ENCODE results near the gene ESRP2.

The ESRP2 gene

GRCh38 chr16:68237243-68238028 lies 1.5 kb upstream of the ESRP2 start:
- peak; percentile 98 for DNase-seq (ENCODE audit: low read depth)

GRCh38 chr16:68236826-68237242 lies 907 bp upstream of the ESRP2 start:
- DNase-seq (ENCODE audit: low read depth): no peak

- DNase-seq (ENCODE audit: low read depth): no peak
Observed at GRCh38 chr16:68236137-68236825, 354 bp upstream of the ESRP2 start.

GRCh38 chr16:68235108-68235886 lies 630 bp downstream of the ESRP2 start:
- no peak for DNase-seq (ENCODE audit: low read depth)

- DNase-seq (ENCODE audit: low read depth): peak; percentile 42
Observed at GRCh38 chr16:68234188-68235107, 1.5 kb downstream of the ESRP2 start.

GRCh38 chr16:68233835-68234187 lies 2.1 kb downstream of the ESRP2 start:
- DNase-seq (ENCODE audit: low read depth): no peak

- no peak for DNase-seq (ENCODE audit: low read depth)
Observed at GRCh38 chr16:68233085-68233834, 2.7 kb downstream of the ESRP2 start.

- no peak for DNase-seq (ENCODE audit: low read depth)
Observed at GRCh38 chr16:68232335-68232734, 3.6 kb downstream of the ESRP2 start.

GRCh38 chr16:68231384-68232136 lies 4.4 kb downstream of the ESRP2 start:
- no peak for DNase-seq (ENCODE audit: low read depth)

GRCh38 chr16:68230956-68231355 lies 5.0 kb downstream of the ESRP2 start:
- no peak for DNase-seq (ENCODE audit: low read depth)

- no peak for DNase-seq (ENCODE audit: low read depth)
Observed at GRCh38 chr16:68230176-68230571, 5.8 kb downstream of the ESRP2 start.

- no peak for DNase-seq (ENCODE audit: low read depth)
Observed at GRCh38 chr16:68229431-68230175, 6.3 kb downstream of the ESRP2 start.

- DNase-seq (ENCODE audit: low read depth): no peak
Observed at GRCh38 chr16:68228652-68229051, 7.3 kb downstream of the ESRP2 start.

GRCh38 chr16:68227850-68228553 lies 7.9 kb downstream of the ESRP2 start:
- DNase-seq (ENCODE audit: low read depth): no peak

GRCh38 chr16:68227183-68227793 lies 8.6 kb downstream of the ESRP2 start:
- no peak for DNase-seq (ENCODE audit: low read depth)

- DNase-seq (ENCODE audit: low read depth): no peak
Observed at GRCh38 chr16:68226116-68226515, 9.8 kb downstream of the ESRP2 start.

- DNase-seq (ENCODE audit: low read depth): no peak
Observed at GRCh38 chr16:68223072-68223471, 12.9 kb downstream of the ESRP2 start.

- DNase-seq (ENCODE audit: low read depth): no peak
Observed at GRCh38 chr16:68219725-68220351, 16.1 kb downstream of the ESRP2 start.
